T-helper 17 cell (primary cell): ENCODE results near the gene KIRREL2. TPM values are rescaled to one million over a fixed set of nuclear protein-coding genes. Genes with fewer than 3 reads are reported as not detected.
A peak's percentile ranks its signal among the peaks of the same experiment; 100 is the strongest.
"Not testable (repeated sequence)": the region's sequence is repeated elsewhere in the genome, so short reads cannot be mapped to it uniquely, and the experiment has no call there.

Experiments used
- ATAC-seq: fragments of 150-1000 bp; cut with Tn5 transposase; 2 replicates; pipeline ENCODE4 v1.10.0; 2021; ENCODE audit warnings: mild to moderate bottlenecking, moderate library complexity
- DNase-seq, 3 donors: peaks; one replicate each; pipeline versions ENCODE4 v3.0.0 to v3.0.0-alpha.2; 2020 to 2021
- H3K9me3 ChIP-seq: one replicate; pipeline ENCODE4 v1.7.0; 2013; ENCODE audit warnings: low read length, mild to moderate bottlenecking; ENCODE audit not compliant: control insufficient read depth, poor library complexity, severe bottlenecking
- H3K27ac Mint-ChIP-seq: one replicate; pipeline ENCODE4 v1.8.0; 2022; ENCODE audit warnings: mild to moderate bottlenecking, moderate library complexity, mixed read lengths
- H3K27me3 Mint-ChIP-seq: one replicate; pipeline ENCODE4 v1.8.0; 2022; ENCODE audit warnings: mixed read lengths
- H3K36me3 Mint-ChIP-seq: one replicate; pipeline ENCODE4 v1.8.0; 2022; ENCODE audit warnings: low read depth, mixed read lengths
- H3K4me1 Mint-ChIP-seq: one replicate; pipeline ENCODE4 v1.8.0; 2022; ENCODE audit warnings: mild to moderate bottlenecking, mixed read lengths
- H3K4me3 Mint-ChIP-seq: one replicate; pipeline ENCODE4 v1.8.0; 2022; ENCODE audit warnings: mild to moderate bottlenecking, moderate library complexity, mixed read lengths
- total RNA-seq, 4 donors: library from RNA in 2 of 4; stranded (reverse) in 2 of 4; gene quantifications; one replicate each; pipeline ENCODE4 v1.2.3 and lab custom pipeline; 2022 to 2026

Gene KIRREL2
- total RNA-seq, 2 donors from 2014 or later: not detected

- peaks cover 3% of the 10 kb centered on the region for H3K36me3 Mint-ChIP-seq
- DNase-seq (peak in 1 of 3 donors; percentile 46), ATAC-seq (no peak)
- H3K4me1 Mint-ChIP-seq: peaks cover 45% of the 10 kb centered on the region
- H3K4me3 Mint-ChIP-seq: peak within 1 kb of the TSS; percentile 98
- H3K9me3 ChIP-seq: no peaks in the 10 kb centered on the region
- H3K27ac Mint-ChIP-seq: peak within 1 kb of the TSS; percentile 100
- no peaks in the 10 kb centered on the region for H3K27me3 Mint-ChIP-seq
These were observed 45.3 kb downstream of the KIRREL2 start, which contains the start of gene HCST for GRCh38 chr19:35901854-35902661. TSS of gene HCST (plus strand) at chr19:35902529. CDS start at chr19:35902594, 65 bp downstream.

GRCh38 chr19:35902870-35903475 is 46.3 kb downstream of the KIRREL2 start:
- H3K9me3 ChIP-seq: no peaks in the 10 kb centered on the region
- Mint-ChIP-seq H3K4me3 (peak overlapping the region; percentile 98), H3K27me3 (no peaks in the 10 kb centered on the region), H3K27ac (peak overlapping the region; percentile 100), H3K36me3 (peaks cover 3% of the 10 kb centered on the region), H3K4me1 (peaks cover 41% of the 10 kb centered on the region)
- no peak for DNase-seq
- ATAC-seq: no peak

DNA sequence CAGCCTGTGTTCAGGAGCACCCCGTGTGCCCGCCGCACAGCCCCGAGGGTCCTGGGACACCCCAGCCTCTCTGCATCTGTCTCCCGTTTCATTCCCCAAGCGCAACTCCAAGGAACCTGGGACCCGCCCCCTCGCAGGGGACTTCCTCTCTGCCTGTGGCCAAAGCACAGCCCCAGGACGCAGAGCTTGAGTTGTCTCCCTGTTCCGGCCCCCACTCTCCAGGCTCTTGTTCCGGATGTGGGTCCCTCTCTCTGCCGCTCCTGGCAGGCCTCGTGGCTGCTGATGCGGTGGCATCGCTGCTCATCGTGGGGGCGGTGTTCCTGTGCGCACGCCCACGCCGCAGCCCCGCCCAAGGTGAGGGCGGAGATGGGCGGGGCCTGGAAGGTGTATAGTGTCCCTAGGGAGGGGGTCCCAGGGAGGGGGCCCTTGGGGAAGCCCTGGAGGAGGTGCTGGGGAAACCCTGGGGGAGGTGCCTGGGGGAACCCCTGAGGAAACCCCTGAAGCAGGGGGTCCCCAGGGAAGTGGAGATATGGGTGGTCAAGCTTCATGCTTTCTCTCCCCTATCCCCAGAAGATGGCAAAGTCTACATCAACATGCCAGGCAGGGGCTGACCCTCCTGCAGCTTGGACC is 47.0 kb downstream of the KIRREL2 start:
- ATAC-seq (peak; percentile 65), DNase-seq (peak; percentile 80 to 85 (median 81))
- Mint-ChIP-seq H3K4me1 (peaks cover 38% of the 10 kb centered on the region), H3K4me3 (peak overlapping the region; percentile 98), H3K27me3 (no peaks in the 10 kb centered on the region), H3K36me3 (peaks cover 3% of the 10 kb centered on the region), H3K27ac (peak overlapping the region; percentile 100)
- H3K9me3 ChIP-seq: no peaks in the 10 kb centered on the region

GRCh38 chr19:35904311-35905068 is 47.8 kb downstream of the KIRREL2 start:
- peak overlapping the region; percentile 5 for H3K4me3 Mint-ChIP-seq
- H3K36me3 Mint-ChIP-seq: peaks cover 3% of the 10 kb centered on the region
- H3K4me1 Mint-ChIP-seq: peaks cover 42% of the 10 kb centered on the region
- peak overlapping the region; percentile 100 for H3K27ac Mint-ChIP-seq
- no peak for DNase-seq
- no peaks in the 10 kb centered on the region for H3K9me3 ChIP-seq
- ATAC-seq: no peak
- H3K27me3 Mint-ChIP-seq: no peaks in the 10 kb centered on the region

GRCh38 chr19:35905178-35905727 is 48.5 kb downstream of the KIRREL2 start:
- peak overlapping the region; percentile 100 for H3K27ac Mint-ChIP-seq
- no peaks in the 10 kb centered on the region for H3K27me3 Mint-ChIP-seq
- H3K36me3 Mint-ChIP-seq: peaks cover 3% of the 10 kb centered on the region
- ATAC-seq (no peak), DNase-seq (no peak)
- no peak overlapping the region for H3K4me3 Mint-ChIP-seq
- no peaks in the 10 kb centered on the region for H3K9me3 ChIP-seq
- peaks cover 40% of the 10 kb centered on the region for H3K4me1 Mint-ChIP-seq

GRCh38 chr19:35907377-35907745 is 50.6 kb downstream of the KIRREL2 start:
- no peaks in the 10 kb centered on the region for H3K9me3 ChIP-seq
- H3K27me3 Mint-ChIP-seq: no peaks in the 10 kb centered on the region
- no peak overlapping the region for H3K27ac Mint-ChIP-seq
- ATAC-seq (no peak), DNase-seq (no peak)
- H3K4me1 Mint-ChIP-seq: peaks cover 28% of the 10 kb centered on the region
- H3K36me3 Mint-ChIP-seq: peaks cover 3% of the 10 kb centered on the region
- no peak overlapping the region for H3K4me3 Mint-ChIP-seq

DNA sequence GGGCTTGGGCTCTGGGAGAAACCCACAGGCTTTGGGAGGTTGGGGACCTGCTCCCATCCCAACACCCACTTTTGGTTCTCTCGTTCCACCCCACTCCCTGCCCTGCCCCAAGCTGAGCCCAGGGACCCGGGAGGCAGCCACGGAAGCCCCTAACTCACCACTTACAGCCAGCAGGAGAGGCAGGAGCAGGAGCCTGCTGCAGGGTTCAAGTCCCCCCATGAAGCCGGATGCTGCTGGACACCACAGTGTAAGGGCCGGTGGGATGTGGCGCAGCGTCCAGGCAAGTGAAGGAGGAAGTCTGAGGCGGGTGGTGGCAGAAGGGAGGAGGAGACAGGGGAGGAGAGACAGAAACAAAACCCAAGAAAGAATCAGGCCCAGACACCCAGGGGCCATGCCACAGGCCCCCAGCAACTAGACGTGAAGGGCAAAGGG is 51.3 kb downstream of the KIRREL2 start, which contains the start of gene TYROBP:
Gene TYROBP, minus strand, starts transcription at position 286 of the 432 bp plus-strand sequence. Its CDS starts 67 bp downstream, at position 219.
- Mint-ChIP-seq H3K4me3 (peak within 1 kb of the TSS; percentile 19), H3K4me1 (peaks cover 22% of the 10 kb centered on the region), H3K36me3 (peaks cover 3% of the 10 kb centered on the region), H3K27me3 (no peaks in the 10 kb centered on the region), H3K27ac (no peak within 1 kb of the TSS)
- no peak for ATAC-seq
- no peaks in the 10 kb centered on the region for H3K9me3 ChIP-seq
- DNase-seq: no peak

- ATAC-seq (peak; percentile 80), DNase-seq (no peak)
- Mint-ChIP-seq H3K36me3 (no peaks in the 10 kb centered on the region), H3K4me3 (peak overlapping the region; percentile 19), H3K4me1 (peaks cover 13% of the 10 kb centered on the region), H3K27ac (no peak overlapping the region), H3K27me3 (no peaks in the 10 kb centered on the region)
- H3K9me3 ChIP-seq: no peaks in the 10 kb centered on the region
These were observed 52.4 kb downstream of the KIRREL2 start for GRCh38 chr19:35908973-35909683.

DNA sequence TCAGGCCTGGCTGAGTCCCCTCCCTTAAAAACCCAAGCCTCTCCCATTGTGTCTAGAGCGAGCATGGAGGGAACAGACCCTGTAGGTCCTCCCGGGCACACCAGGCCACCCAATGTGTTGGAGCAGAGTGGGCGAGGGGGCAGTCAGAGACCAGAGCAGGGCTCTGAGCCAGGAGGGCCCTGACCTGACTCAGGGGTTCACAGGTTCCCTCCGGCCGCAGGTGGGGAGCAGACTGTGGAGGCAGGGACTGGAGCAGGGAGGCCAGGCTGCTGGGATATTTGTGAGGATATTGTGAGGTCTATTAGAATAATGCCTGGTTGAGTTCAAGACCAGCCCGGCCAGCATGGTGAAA is 52.9 kb downstream of the KIRREL2 start:
- Mint-ChIP-seq H3K27me3 (no peaks in the 10 kb centered on the region), H3K4me3 (no peak overlapping the region), H3K4me1 (peaks cover 8% of the 10 kb centered on the region), H3K36me3 (no peaks in the 10 kb centered on the region), H3K27ac (no peak overlapping the region)
- DNase-seq: no peak
- no peak for ATAC-seq
- H3K9me3 ChIP-seq: no peaks in the 10 kb centered on the region

GRCh38 chr19:35910355-35910754 is 53.6 kb downstream of the KIRREL2 start:
- not testable (repeated sequence) for H3K9me3 ChIP-seq, H3K4me1 Mint-ChIP-seq, H3K4me3 Mint-ChIP-seq, H3K27me3 Mint-ChIP-seq, H3K27ac Mint-ChIP-seq, H3K36me3 Mint-ChIP-seq, DNase-seq, ATAC-seq

- Mint-ChIP-seq H3K27me3 (no peaks in the 10 kb centered on the region), H3K27ac (no peak overlapping the region), H3K4me1 (peaks cover 8% of the 10 kb centered on the region), H3K4me3 (no peak overlapping the region), H3K36me3 (no peaks in the 10 kb centered on the region)
- H3K9me3 ChIP-seq: no peaks in the 10 kb centered on the region
- ATAC-seq: no peak
- no peak for DNase-seq
These were observed 54.5 kb downstream of the KIRREL2 start for GRCh38 chr19:35911173-35911572.

GRCh38 chr19:35911790-35912189 is 55.1 kb downstream of the KIRREL2 start:
- H3K36me3 Mint-ChIP-seq: no peaks in the 10 kb centered on the region
- peaks cover 8% of the 10 kb centered on the region for H3K4me1 Mint-ChIP-seq
- no peaks in the 10 kb centered on the region for H3K27me3 Mint-ChIP-seq
- no peak overlapping the region for H3K27ac Mint-ChIP-seq
- DNase-seq: no peak
- no peaks in the 10 kb centered on the region for H3K9me3 ChIP-seq
- ATAC-seq: no peak
- H3K4me3 Mint-ChIP-seq: no peak overlapping the region
